OCI-LY1 (cell line): Measurements from ENCODE around the gene DOCK3.

Experiments
- H2AFZ ChIP-seq: fragments of 200-600 bp; sonication (generic), shearing (Covaris generic); 2 replicates; pipeline ENCODE4 v1.6.0; 2014; ENCODE audit warnings: antibody characterized with exemption, mild to moderate bottlenecking, low read length
- H3F3A ChIP-seq: fragments of 200-600 bp; sonication (generic), shearing (Covaris generic); 2 replicates; pipeline ENCODE4 v1.6.0; 2014; ENCODE audit warnings: mild to moderate bottlenecking, antibody characterized with exemption, low read length, moderate library complexity; ENCODE audit not compliant: insufficient read depth
- H3K27ac ChIP-seq: fragments of 200-600 bp; sonication (generic); 2 replicates; pipeline ENCODE4 v1.5.1; 2014; ENCODE audit warnings: low read length, mixed run types, mild to moderate bottlenecking, low read depth; ENCODE audit not compliant: poor library complexity, severe bottlenecking
- H3K27me3 ChIP-seq: fragments of 200-600 bp; sonication (generic); 2 replicates; pipeline ENCODE4 v1.6.0; 2014; ENCODE audit warnings: antibody characterized with exemption, mild to moderate bottlenecking, low read length, moderate library complexity; ENCODE audit not compliant: insufficient read depth
- H3K36me3 ChIP-seq: fragments of 200-600 bp; sonication (generic); 2 replicates; pipeline ENCODE4 v1.6.1; 2014; ENCODE audit warnings: mild to moderate bottlenecking, antibody characterized with exemption, low read length, moderate library complexity, mixed read lengths; ENCODE audit not compliant: insufficient read depth
- H3K4me1 ChIP-seq: fragments of 200-600 bp; sonication (generic); 2 replicates; pipeline ENCODE4 v1.5.1; 2014; ENCODE audit warnings: mild to moderate bottlenecking, low read length, moderate library complexity; ENCODE audit not compliant: insufficient read depth, severe bottlenecking
- H3K4me2 ChIP-seq: fragments of 200-600 bp; sonication (generic), shearing (Covaris generic); 2 replicates; pipeline ENCODE4 v1.6.1; 2014; ENCODE audit warnings: low read length
- H3K4me3 ChIP-seq: fragments of 200-600 bp; sonication (generic); 2 replicates; pipeline ENCODE4 v1.5.1; 2014; ENCODE audit warnings: low read length, low read depth, mild to moderate bottlenecking, mixed read lengths; ENCODE audit not compliant: poor library complexity, severe bottlenecking
- H3K79me2 ChIP-seq: fragments of 200-600 bp; shearing (Covaris generic); 2 replicates; pipeline ENCODE4 v1.6.1; 2016; ENCODE audit warnings: mixed run types, low read length, mixed read lengths; ENCODE audit not compliant: insufficient read depth
- H3K9ac ChIP-seq: fragments of 200-600 bp; sonication (generic), shearing (Covaris generic); 2 replicates; pipeline ENCODE4 v1.6.1; 2014; ENCODE audit warnings: mild to moderate bottlenecking, low read length, mixed read lengths
- H3K9me2 ChIP-seq: fragments of 200-600 bp; sonication (generic), shearing (Covaris generic); 2 replicates; pipeline ENCODE4 v1.6.1; 2014; ENCODE audit warnings: low read depth, mild to moderate bottlenecking, low read length, mixed read lengths
- H3K9me3 ChIP-seq: fragments of 200-600 bp; shearing (Covaris generic); 2 replicates; pipeline ENCODE4 v1.6.1; 2014; ENCODE audit warnings: low read length, mixed read lengths
- H4K20me1 ChIP-seq: fragments of 200-600 bp; sonication (generic), shearing (Covaris generic); 2 replicates; pipeline ENCODE4 v1.6.0; 2016; ENCODE audit warnings: mild to moderate bottlenecking, low read length; ENCODE audit not compliant: insufficient read depth
- CTCF ChIP-seq: fragments of 200-600 bp; sonication (generic), shearing (Covaris generic); IDR thresholded peaks from 2 replicates; pipeline ENCODE4 v1.5.1; 2017; ENCODE audit warnings: mild to moderate bottlenecking, antibody characterized with exemption, low read length, moderate library complexity, mixed read lengths
- EZH2 ChIP-seq: fragments of 200-600 bp; sonication (generic), shearing (Covaris generic); IDR thresholded peaks from 2 replicates; pipeline ENCODE4 v1.8.0; 2017; ENCODE audit warnings: borderline replicate concordance, mixed run types, mild to moderate bottlenecking, antibody characterized with exemption, low read length, moderate library complexity, mixed read lengths

The DOCK3 gene

GRCh38 chr3:51146781-51147180 is 472.1 kb downstream of the DOCK3 start:
- H3K4me1 ChIP-seq: no peaks in the 10 kb centered on the region
- H3K9ac ChIP-seq: no peak overlapping the region
- H3K27me3 ChIP-seq: no peaks in the 10 kb centered on the region
- no peaks in the 10 kb centered on the region for H4K20me1 ChIP-seq
- H3K4me3 ChIP-seq: no peak overlapping the region
- H3K27ac ChIP-seq: no peak overlapping the region
- no peak overlapping the region for H2AFZ ChIP-seq
- TF ChIP-seq EZH2: no peak
- no peak for TF ChIP-seq CTCF
- H3K4me2 ChIP-seq: no peak overlapping the region
- no peaks in the 10 kb centered on the region for H3F3A ChIP-seq
- H3K9me2 ChIP-seq: no peaks in the 10 kb centered on the region
- no peaks in the 10 kb centered on the region for H3K9me3 ChIP-seq
- H3K36me3 ChIP-seq: no peaks in the 10 kb centered on the region
- no peaks in the 10 kb centered on the region for H3K79me2 ChIP-seq

GRCh38 chr3:51156147-51156546 is 481.4 kb downstream of the DOCK3 start:
- TF ChIP-seq CTCF (no peak), EZH2 (no peak)
- H3K4me1 ChIP-seq: no peaks in the 10 kb centered on the region
- no peaks in the 10 kb centered on the region for H3K27me3 ChIP-seq

GRCh38 chr3:51163051-51163450 is 488.3 kb downstream of the DOCK3 start:
- no peak overlapping the region for H3K4me2 ChIP-seq
- H3K79me2 ChIP-seq: no peaks in the 10 kb centered on the region
- H3K9me2 ChIP-seq: no peaks in the 10 kb centered on the region
- H3K4me3 ChIP-seq: no peak overlapping the region
- H3K27me3 ChIP-seq: no peaks in the 10 kb centered on the region
- no peak overlapping the region for H3K9ac ChIP-seq
- H3K9me3 ChIP-seq: no peaks in the 10 kb centered on the region
- TF ChIP-seq CTCF (no peak), EZH2 (no peak)
- no peaks in the 10 kb centered on the region for H3K4me1 ChIP-seq
- H3K36me3 ChIP-seq: no peaks in the 10 kb centered on the region
- no peaks in the 10 kb centered on the region for H4K20me1 ChIP-seq
- H3K27ac ChIP-seq: no peak overlapping the region
- H3F3A ChIP-seq: no peaks in the 10 kb centered on the region
- H2AFZ ChIP-seq: no peak overlapping the region

More at GRCh38 chr3:51156147-51156546, 481.4 kb downstream of the DOCK3 start:
- H3K36me3 ChIP-seq: no peaks in the 10 kb centered on the region
- H3K79me2 ChIP-seq: no peaks in the 10 kb centered on the region
- H3K4me2 ChIP-seq: no peak overlapping the region
- no peaks in the 10 kb centered on the region for H3F3A ChIP-seq
- H3K4me3 ChIP-seq: no peak overlapping the region
- no peaks in the 10 kb centered on the region for H4K20me1 ChIP-seq
- no peaks in the 10 kb centered on the region for H3K9me3 ChIP-seq
- no peak overlapping the region for H3K9ac ChIP-seq
- H3K27ac ChIP-seq: no peak overlapping the region
- H3K9me2 ChIP-seq: no peaks in the 10 kb centered on the region
- H2AFZ ChIP-seq: no peak overlapping the region
